Cardiac muscle cell (in vitro differentiated cells and primary cell): ENCODE measurements around the gene IGF2R. TPM values are rescaled to one million over a fixed set of nuclear protein-coding genes. Genes with fewer than 3 reads are reported as not detected.
"Not testable (repeated sequence)": the region's sequence is repeated elsewhere in the genome, so short reads cannot be mapped to it uniquely, and the experiment has no call there.

Experiments
- DNase-seq, 2 donors: peaks; one replicate each; pipeline versions ENCODE4 v3.0.0 to v3.0.0-alpha.2; 2010 to 2017; ENCODE audit warnings: low read depth in 1 of 2, low spot score in 1 of 2
- H3K27ac ChIP-seq: fragments of 200-600 bp; sonication (generic); 2 replicates; pipeline ENCODE4 v1.5.1; 2016
- H3K27me3 ChIP-seq: fragments of 200-600 bp; sonication (generic); 2 replicates; pipeline ENCODE4 v1.6.0; 2016; ENCODE audit warnings: control low read depth
- H3K36me3 ChIP-seq: fragments of 200-600 bp; sonication (generic); 2 replicates; pipeline ENCODE4 v1.5.1; 2016; ENCODE audit warnings: control low read depth
- H3K4me1 ChIP-seq: fragments of 200-600 bp; sonication (generic); 2 replicates; pipeline ENCODE4 v1.8.1; 2017; ENCODE audit warnings: low read depth, mild to moderate bottlenecking, mixed run types
- H3K4me3 ChIP-seq: fragments of 200-600 bp; sonication (generic); 2 replicates; pipeline ENCODE4 v1.5.1; 2016; ENCODE audit warnings: mild to moderate bottlenecking
- H3K9me3 ChIP-seq: fragments of 200-600 bp; sonication (generic); 2 replicates; pipeline ENCODE4 v1.5.1; 2017; ENCODE audit warnings: low read depth, mild to moderate bottlenecking, control low read depth
- CTCF ChIP-seq: IDR thresholded peaks from 2 replicates; pipeline ENCODE4 v1.5.1; 2012; ENCODE audit warnings: low read depth, mild to moderate bottlenecking, low read length
- polyA plus RNA-seq: library from polyadenylated mRNA; unstranded; fragments of >200 nt; fragmentation: Nextera tagmentation; extraction: Ambion mirVana; gene quantifications from 2 replicates; pipeline ENCODE4 v1.2.1, GENCODE V29; 2016
- total RNA-seq: library from RNA; depleted of rRNA; stranded (reverse); fragments of >200 nt; gene quantifications from 2 replicates; pipeline ENCODE4 v1.2.3, GENCODE V29; 2016

IGF2R gene
- total and polyA plus RNA-seq, 2 experiments from 2014 or later, result 25.8 to 45.4 TPM

- no peak for DNase-seq
- TF ChIP-seq CTCF, result no peak
- H3K9me3 ChIP-seq, result no peaks in the 10 kb centered on the region
These were observed 31.4 kb downstream of the IGF2R start for GRCh38 chr6:160000280-160000704.

GRCh38 chr6:160000893-160001427 lies 32.1 kb downstream of the IGF2R start:
- H3K36me3 ChIP-seq, H3K4me3 ChIP-seq, H3K4me1 ChIP-seq, H3K27ac ChIP-seq, DNase-seq, H3K27me3 ChIP-seq, H3K9me3 ChIP-seq: not testable (repeated sequence)

More at GRCh38 chr6:160000280-160000704, 31.4 kb downstream of the IGF2R start:
- Histone ChIP-seq H3K27me3 (no peaks in the 10 kb centered on the region), H3K27ac (no peak overlapping the region), H3K36me3 (no peaks in the 10 kb centered on the region), H3K4me1 (no peaks in the 10 kb centered on the region), H3K4me3 (no peak overlapping the region)

GRCh38 chr6:160002882-160003281 lies 34.0 kb downstream of the IGF2R start:
- Histone ChIP-seq H3K27ac (no peak overlapping the region), H3K36me3 (no peaks in the 10 kb centered on the region), H3K4me1 (no peaks in the 10 kb centered on the region), H3K9me3 (no peaks in the 10 kb centered on the region), H3K4me3 (no peak overlapping the region), H3K27me3 (no peaks in the 10 kb centered on the region)
- DNase-seq, result no peak
- TF ChIP-seq CTCF, result no peak

- no peak overlapping the region for H3K27ac ChIP-seq
- H3K4me1 ChIP-seq, result no peaks in the 10 kb centered on the region
- no peak for DNase-seq
- no peak for TF ChIP-seq CTCF
- H3K4me3 ChIP-seq, result no peak overlapping the region
- H3K27me3 ChIP-seq, result no peaks in the 10 kb centered on the region
- no peaks in the 10 kb centered on the region for H3K9me3 ChIP-seq
- no peaks in the 10 kb centered on the region for H3K36me3 ChIP-seq
These were observed 35.1 kb downstream of the IGF2R start for GRCh38 chr6:160004018-160004417.

- H3K27me3 ChIP-seq, result no peaks in the 10 kb centered on the region
- H3K4me3 ChIP-seq, result no peak overlapping the region
- no peak for DNase-seq
- no peaks in the 10 kb centered on the region for H3K4me1 ChIP-seq
- H3K9me3 ChIP-seq, result no peaks in the 10 kb centered on the region
- no peak overlapping the region for H3K27ac ChIP-seq
- H3K36me3 ChIP-seq, result no peaks in the 10 kb centered on the region
- TF ChIP-seq CTCF, result no peak
These were observed 35.7 kb downstream of the IGF2R start for GRCh38 chr6:160004419-160005175.

- Histone ChIP-seq H3K27me3 (no peaks in the 10 kb centered on the region), H3K27ac (no peak overlapping the region), H3K9me3 (no peaks in the 10 kb centered on the region), H3K4me3 (no peak overlapping the region), H3K4me1 (no peaks in the 10 kb centered on the region), H3K36me3 (no peaks in the 10 kb centered on the region)
- no peak for DNase-seq
- no peak for TF ChIP-seq CTCF
These were observed 36.3 kb downstream of the IGF2R start for GRCh38 chr6:160005211-160005610.
